Esophagus (tissue), 2 donors: ENCODE measurements around the gene EEIG1. TPM values are rescaled to one million over a fixed set of nuclear protein-coding genes. Genes with fewer than 3 reads are reported as not detected.

Experiments used
- H3K27ac ChIP-seq, 2 donors: one replicate each; pipeline ENCODE4 v1.5.1; 2013; ENCODE audit warnings: low read depth in 2 of 2, mild to moderate bottlenecking in 2 of 2, inconsistent platforms in 1 of 2, low read length in 1 of 2, moderate library complexity in 1 of 2
- H3K27me3 ChIP-seq, 2 donors: one replicate each; pipeline ENCODE4 v1.6.1; 2013; ENCODE audit warnings: low read length in 2 of 2, control low read depth in 1 of 2, mild to moderate bottlenecking in 1 of 2; ENCODE audit not compliant: insufficient read depth in 2 of 2, control insufficient read depth in 1 of 2
- H3K36me3 ChIP-seq, 2 donors: one replicate each; pipeline ENCODE4 v1.6.1; 2013; ENCODE audit warnings: low read length in 1 of 2; ENCODE audit not compliant: control insufficient read depth in 2 of 2, insufficient read depth in 2 of 2
- H3K4me1 ChIP-seq, 2 donors: one replicate each; pipeline ENCODE4 v1.6.1; 2013; ENCODE audit warnings: low read length in 1 of 2; ENCODE audit not compliant: control insufficient read depth in 2 of 2, insufficient read depth in 2 of 2
- H3K4me3 ChIP-seq, 2 donors: one replicate each; pipeline ENCODE4 v1.5.1; 2013; ENCODE audit warnings: low read length in 2 of 2, mild to moderate bottlenecking in 2 of 2, low read depth in 1 of 2, moderate library complexity in 1 of 2
- H3K9me3 ChIP-seq, 2 donors: one replicate each; pipeline ENCODE4 v1.6.1; 2013; ENCODE audit warnings: mild to moderate bottlenecking in 2 of 2, low read depth in 1 of 2, low read length in 1 of 2, moderate library complexity in 1 of 2; ENCODE audit not compliant: control insufficient read depth in 2 of 2, insufficient read depth in 1 of 2
- WGBS, 2 donors: extraction: QIAGEN DNeasy Blood & Tissue Kit; methylation state at CpG; one replicate each; pipeline ENCODE4 v1.1.7; 2013; 5-methylcytosine and 5-hydroxymethylcytosine counted together
- polyA plus RNA-seq, 2 donors: library from polyadenylated mRNA; stranded (reverse); fragments of 200-250 nt; gene quantifications; one replicate each; pipeline ENCODE4 v1.2.3, GENCODE V29; 2013
- donor health status: healthy with polysubstance abuse.
- donor health status: Bipolar disorder and iron deficiency.

EEIG1 gene
- polyA plus RNA-seq, 2 donors: 34.3 to 53.1 TPM

DNA sequence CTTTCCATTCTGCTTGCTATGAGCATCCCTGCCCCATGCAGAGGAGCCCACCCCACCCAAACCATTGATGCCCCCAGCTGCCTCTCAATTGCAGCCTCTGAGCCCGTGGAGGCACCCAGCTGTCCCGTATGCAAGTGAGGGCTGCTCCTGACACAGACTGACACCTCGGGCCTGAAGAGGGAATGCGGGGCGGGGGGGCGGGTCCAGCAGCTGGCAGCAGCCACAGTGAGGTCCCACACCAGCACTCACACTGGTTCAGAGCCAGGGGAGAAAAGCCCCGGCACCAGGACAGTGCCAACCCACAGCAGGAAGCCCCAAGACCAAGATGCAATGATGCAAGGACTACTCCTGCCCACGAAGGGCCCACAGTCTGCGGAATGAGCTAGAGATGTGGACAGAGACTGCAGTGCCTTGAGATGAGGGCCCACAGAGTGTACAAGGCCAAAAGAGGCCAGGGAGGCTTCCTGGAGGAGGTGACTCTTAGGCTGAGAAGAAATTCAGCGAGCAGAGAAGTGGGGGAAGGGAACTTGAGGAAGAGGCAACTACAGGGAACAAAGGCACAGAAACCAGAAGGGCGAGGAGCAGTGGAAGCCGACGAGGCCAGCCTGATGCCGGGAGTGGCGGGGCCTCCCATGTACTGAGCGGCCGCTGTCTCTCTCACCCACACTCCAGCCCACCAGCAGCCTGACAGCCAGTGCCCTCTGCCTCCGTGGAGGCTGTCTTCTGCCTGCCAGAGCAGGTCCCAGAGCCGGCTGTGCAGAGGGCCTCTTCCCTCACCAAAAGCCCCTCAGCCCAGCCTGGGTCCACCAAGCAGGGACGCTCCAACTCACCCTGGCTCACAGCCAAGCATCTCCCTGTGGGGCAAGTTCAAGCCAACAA lies 9.2 kb downstream of the EEIG1 start:
- 29 to 34% methylated on average over 16 to 20 of the region's 20 CpGs for WGBS, 2 donors
- Histone ChIP-seq H3K9me3 (no peaks in the 10 kb centered on the region), H3K36me3 (peaks cover 0 to 12% of the 10 kb centered on the region in 2 donors), H3K4me3 (peak overlapping the region; percentile 14 to 28), H3K27ac (peak overlapping the region; percentile 84 to 99), H3K4me1 (peaks cover 50 to 77% of the 10 kb centered on the region in 2 donors), H3K27me3 (no peaks in the 10 kb centered on the region)

DNA sequence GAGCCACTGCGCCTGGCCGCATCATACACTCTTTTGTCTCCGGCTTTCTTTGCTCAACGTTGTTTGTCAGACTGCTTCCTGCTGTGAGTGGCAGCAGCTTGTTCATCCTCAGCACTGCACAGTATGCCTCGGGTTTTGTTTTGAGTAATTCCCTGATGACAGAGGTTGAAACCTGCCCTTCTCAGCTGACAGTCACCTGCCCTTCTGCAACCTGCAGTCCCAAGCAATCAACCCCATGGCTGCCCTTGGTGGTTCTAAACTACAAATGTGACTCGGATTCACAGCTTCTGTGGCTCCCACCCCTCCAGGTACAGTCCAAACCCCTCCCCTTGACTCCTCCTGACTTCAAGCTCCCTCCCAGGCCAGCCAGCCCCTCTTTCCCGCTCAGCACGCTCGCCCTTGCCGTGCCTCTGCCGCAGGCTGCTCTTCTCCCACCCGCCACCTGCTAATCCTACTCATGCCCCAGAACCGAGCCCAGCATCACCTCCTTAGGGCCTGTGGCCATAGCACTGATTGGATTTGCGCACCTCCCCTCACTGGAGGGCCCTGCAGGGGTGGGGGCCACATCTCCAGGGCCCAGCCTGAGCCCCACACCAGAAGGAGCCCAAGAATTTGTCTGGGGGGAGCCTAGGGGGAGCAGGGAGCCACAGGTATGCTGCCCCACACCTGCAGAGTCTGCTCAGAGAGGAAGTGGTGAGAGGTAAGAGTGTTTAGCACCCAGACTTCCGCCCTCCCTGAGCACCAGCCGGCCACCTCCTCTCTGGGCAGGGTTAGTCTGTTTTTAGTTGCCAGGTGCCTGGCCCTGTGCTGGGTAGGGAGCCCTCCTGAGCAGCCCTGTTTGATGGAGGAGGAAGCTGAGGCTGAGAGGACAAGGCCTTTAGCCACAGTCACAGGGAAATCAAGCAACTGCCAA lies 10.1 kb downstream of the EEIG1 start:
- H3K27ac ChIP-seq: peak overlapping the region; percentile 84 to 99
- no peaks in the 10 kb centered on the region for H3K9me3 ChIP-seq
- H3K27me3 ChIP-seq: no peaks in the 10 kb centered on the region
- WGBS, 2 donors: 39% methylated on average over 16 of the region's 16 CpGs
- peak overlapping the region in 1 of 2 donors; percentile 22 for H3K4me3 ChIP-seq
- peaks cover 48 to 74% of the 10 kb centered on the region in 2 donors for H3K4me1 ChIP-seq
- H3K36me3 ChIP-seq: peaks cover 0 to 8% of the 10 kb centered on the region in 2 donors

DNA sequence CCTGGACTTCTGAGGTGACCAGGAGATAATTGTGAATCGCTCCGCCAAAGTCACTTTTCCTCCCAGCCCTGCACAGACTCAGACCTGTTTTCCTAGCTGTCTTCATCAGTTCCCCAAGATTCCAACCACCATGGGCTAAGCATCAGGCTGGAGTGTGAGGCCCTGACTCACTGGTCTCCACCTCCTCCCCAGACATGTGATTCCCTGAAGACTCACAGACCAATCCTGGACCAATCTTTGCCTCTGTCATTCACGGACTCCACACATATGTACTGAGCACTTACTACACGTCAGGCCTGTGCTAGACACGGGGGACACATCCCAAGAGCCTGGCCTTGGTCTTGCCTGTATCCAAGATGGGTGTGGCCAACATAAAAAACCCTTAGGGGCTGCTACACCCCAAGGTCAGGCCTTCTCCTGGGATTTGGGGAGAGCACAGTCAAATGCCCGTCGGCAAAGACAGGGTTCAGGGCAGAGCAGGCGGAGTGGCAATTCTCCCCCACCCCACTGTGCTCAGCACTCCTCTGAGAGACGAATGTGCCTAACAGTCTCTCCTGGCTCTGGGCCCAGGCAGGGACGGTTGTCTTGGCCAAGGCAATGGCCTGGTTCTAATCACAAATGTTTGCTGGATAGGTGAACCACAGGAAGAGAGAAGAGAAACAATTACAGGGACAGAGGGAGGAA lies 11.9 kb downstream of the EEIG1 start:
- 34 to 38% methylated on average over 10 of the region's 10 CpGs for WGBS, 2 donors
- H3K4me3 ChIP-seq: no peak overlapping the region
- peaks cover 0 to 6% of the 10 kb centered on the region in 2 donors for H3K36me3 ChIP-seq
- no peaks in the 10 kb centered on the region for H3K27me3 ChIP-seq
- peaks cover 56 to 75% of the 10 kb centered on the region in 2 donors for H3K4me1 ChIP-seq
- H3K27ac ChIP-seq: peak overlapping the region; percentile 98 to 99
- no peaks in the 10 kb centered on the region for H3K9me3 ChIP-seq

DNA sequence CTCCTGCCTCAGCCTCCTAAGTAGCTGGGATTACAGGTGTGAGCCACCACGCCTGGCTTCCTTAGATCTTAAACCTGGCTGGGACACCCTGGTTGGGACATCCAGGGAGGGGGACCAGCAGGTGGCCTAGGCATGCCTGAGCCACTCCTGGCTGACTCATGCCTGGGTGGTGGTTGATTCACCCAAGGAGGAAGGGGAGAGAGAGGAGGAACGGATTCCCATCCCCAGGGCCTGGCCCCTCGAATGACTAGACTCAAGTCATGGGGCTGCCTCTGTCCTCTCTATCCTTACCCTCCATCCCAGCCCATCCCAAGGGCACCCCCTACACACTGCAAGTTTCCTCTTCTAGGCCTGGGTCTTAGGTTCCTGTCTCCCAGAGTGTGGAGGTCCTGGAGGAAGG lies 12.7 kb downstream of the EEIG1 start:
- H3K27ac ChIP-seq: peak overlapping the region; percentile 98 to 99
- WGBS, 2 donors: 45 to 56% methylated on average over 3 of the region's 3 CpGs
- H3K36me3 ChIP-seq: peaks cover 0 to 4% of the 10 kb centered on the region in 2 donors

DNA sequence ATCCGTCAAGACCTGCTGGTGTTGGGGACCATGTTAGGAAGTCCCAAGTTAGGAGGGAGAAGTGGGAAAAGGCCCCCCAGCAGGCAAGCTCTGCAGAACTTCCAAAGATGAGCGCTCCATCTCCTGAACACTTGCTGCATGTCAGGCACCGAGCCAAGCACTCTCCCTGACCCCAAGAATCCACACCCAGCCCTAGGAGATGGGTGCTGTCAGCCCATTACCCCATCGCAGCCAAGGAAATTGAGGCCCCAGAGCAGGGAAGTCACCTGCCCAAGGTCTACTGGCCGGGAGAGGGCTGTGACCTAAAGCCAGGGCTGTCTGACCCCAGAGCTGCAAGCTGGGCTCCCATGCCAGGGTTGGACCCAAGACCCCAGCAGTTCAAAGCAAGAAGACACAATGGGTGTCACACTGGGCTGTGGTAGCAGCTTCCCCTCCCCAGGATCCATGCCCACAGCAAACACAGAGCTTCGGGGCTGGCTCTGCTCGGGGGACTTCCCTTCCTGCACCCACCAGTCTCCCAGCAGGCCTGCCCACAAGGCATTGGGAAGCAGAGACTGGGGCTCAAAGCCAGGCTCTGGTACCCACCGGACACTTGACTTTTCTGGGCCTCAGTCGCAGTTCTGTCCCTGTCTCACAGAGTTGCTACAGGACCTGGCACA lies 13.5 kb downstream of the EEIG1 start:
- Histone ChIP-seq H3K4me3 (no peak overlapping the region), H3K4me1 (peaks cover 50 to 70% of the 10 kb centered on the region in 2 donors), H3K9me3 (no peaks in the 10 kb centered on the region), H3K36me3 (peaks cover 0 to 3% of the 10 kb centered on the region in 2 donors), H3K27ac (peak overlapping the region; percentile 98 to 99), H3K27me3 (no peaks in the 10 kb centered on the region)
- WGBS, 2 donors: 52 to 54% methylated on average over 9 of the region's 9 CpGs

More for the DNA sequence above, 12.7 kb downstream of the EEIG1 start:
- no peaks in the 10 kb centered on the region for H3K9me3 ChIP-seq
- H3K4me3 ChIP-seq: no peak overlapping the region
- H3K27me3 ChIP-seq: no peaks in the 10 kb centered on the region
- peaks cover 54 to 75% of the 10 kb centered on the region in 2 donors for H3K4me1 ChIP-seq

DNA sequence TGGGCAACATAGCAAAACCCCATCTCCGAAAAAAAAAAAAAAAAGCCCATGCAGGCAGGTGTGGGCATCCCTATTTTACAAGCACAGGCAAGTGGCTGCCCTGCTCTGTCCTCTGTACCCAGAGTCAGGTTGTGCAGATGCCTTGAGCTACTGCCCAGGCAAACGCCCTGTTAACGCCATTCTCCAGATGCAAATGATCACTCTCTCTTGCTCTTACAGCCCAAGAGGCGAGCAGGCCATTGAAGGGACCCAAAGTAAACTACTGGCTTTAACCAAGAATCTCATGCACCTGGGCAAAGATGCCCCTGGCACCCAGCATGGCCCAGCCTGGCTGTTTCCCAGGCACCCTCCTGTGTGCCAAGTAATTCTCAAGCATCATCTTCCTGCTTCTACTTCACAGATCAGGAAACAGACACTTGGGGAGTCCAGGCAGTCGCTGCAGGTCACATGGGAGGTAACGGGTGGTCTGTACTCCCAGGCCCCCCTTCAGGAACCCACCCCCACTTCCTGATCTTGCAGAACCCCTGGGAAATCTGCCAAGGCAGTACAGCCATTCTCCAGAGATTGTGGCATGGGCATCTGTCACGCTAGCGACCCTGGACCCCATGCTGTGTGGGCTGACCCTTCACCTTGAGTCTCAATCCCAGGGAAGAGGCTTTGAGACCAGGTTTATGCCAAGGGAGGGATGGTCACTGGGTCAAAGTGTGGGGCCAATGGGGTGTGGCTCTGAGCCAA lies 14.2 kb downstream of the EEIG1 start:
- WGBS, 2 donors: 37 to 45% methylated on average over 8 of the region's 8 CpGs
- Histone ChIP-seq H3K27ac (peak overlapping the region; percentile 98 to 99), H3K9me3 (no peaks in the 10 kb centered on the region), H3K4me3 (no peak overlapping the region), H3K4me1 (peaks cover 47 to 63% of the 10 kb centered on the region in 2 donors), H3K36me3 (peaks cover 0 to 2% of the 10 kb centered on the region in 2 donors), H3K27me3 (no peaks in the 10 kb centered on the region)

DNA sequence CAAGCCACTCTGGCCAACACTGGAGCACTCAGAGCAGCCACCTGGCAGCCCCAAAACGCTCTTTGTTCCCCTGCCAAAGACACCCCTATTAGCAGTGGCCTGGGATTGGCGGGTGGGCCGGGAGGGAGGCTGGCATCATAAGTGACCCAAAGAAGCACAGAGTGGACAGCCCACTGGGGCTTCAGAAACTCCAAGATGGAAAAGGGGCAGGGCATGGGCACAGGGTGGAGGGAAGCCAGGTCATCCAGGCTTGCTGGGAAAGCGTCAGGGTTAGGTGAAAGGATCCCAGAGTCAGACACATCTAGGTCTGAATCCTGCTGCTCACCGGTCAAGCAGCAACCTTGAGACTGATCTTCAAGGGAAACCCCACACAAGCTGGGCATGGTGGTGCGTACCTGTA lies 14.8 kb downstream of the EEIG1 start:
- H3K27me3 ChIP-seq: no peaks in the 10 kb centered on the region
- H3K36me3 ChIP-seq: peaks cover 0 to 3% of the 10 kb centered on the region in 2 donors
- peak overlapping the region; percentile 98 to 99 for H3K27ac ChIP-seq
- WGBS, 2 donors: 30 to 36% methylated on average over 6 of the region's 6 CpGs
- H3K4me3 ChIP-seq: no peak overlapping the region
- no peaks in the 10 kb centered on the region for H3K9me3 ChIP-seq
- H3K4me1 ChIP-seq: peaks cover 45 to 64% of the 10 kb centered on the region in 2 donors

DNA sequence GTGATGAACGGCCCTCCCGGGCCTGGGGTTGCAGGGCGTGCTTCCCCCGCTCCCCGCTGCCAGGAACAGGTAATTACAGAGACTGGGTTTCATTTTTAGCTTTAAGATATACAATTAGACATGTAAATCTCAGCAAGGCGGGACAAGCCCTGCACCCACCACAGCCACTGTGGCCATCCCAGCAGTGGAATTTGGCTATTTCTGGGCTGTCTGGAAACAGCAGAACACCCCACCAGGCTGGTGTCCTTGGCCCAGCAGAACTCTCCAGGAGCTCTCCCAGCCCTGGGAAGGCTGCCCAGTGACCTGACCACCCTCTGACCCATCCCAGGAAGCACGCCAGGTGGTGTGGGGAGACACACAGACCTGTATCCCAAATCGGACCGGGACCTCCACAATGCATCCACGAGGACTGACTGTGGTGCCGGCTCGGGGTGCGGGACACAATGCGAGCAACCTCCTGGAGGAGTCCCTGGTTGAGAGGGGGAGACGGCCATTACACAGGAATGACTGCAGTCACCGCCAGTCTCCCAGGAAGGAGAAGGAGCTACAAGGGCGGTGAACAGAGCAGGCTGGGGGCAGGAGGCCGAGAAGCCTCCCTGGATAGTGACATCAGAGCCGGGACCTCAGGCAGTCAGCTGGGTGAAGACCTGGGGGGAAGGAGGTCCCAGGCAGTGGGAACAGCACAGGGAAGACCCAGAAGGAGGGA lies 17.3 kb downstream of the EEIG1 start:
- 38 to 53% methylated on average over 19 of the region's 19 CpGs for WGBS, 2 donors
- Histone ChIP-seq H3K4me3 (no peak overlapping the region), H3K36me3 (peaks cover 0 to 3% of the 10 kb centered on the region in 2 donors), H3K4me1 (peaks cover 39 to 65% of the 10 kb centered on the region in 2 donors), H3K9me3 (no peaks in the 10 kb centered on the region), H3K27me3 (no peaks in the 10 kb centered on the region), H3K27ac (peak overlapping the region; percentile 73 to 95)
